ENCODE results near the gene AMPD3.

DNA sequence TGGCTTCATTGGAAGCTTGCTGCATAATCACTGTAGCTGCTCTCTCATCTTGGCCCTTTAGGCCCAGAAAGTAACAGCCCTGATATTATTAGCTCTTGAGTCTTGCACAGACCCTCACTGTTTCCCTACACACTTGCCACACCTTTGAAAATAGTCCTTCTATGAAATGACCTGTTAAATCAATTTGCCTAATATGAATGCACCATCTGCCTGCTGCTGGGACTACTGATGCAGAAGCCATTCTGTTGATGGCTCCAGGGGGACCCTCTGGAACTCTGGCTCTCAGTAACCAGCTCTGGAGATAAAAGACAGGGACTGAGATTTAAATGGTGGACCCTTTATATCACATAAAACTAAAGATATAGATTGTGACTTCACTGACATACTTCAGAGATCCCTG is 14.7 kb upstream of the AMPD3 start:
- TF ChIP-seq GATA2 (IDR thresholded peaks at IDR 0.05; ENCODE audit: low read depth, low read length) (no peak), GATA3 (IDR thresholded peaks at IDR 0.05; ENCODE audit: low read depth, low read length) (no peak)

Data from SH-SY5Y (cell line).